Measurements from ENCODE around the gene PPP1R7.

- TF ChIP-seq, protein P1, sequence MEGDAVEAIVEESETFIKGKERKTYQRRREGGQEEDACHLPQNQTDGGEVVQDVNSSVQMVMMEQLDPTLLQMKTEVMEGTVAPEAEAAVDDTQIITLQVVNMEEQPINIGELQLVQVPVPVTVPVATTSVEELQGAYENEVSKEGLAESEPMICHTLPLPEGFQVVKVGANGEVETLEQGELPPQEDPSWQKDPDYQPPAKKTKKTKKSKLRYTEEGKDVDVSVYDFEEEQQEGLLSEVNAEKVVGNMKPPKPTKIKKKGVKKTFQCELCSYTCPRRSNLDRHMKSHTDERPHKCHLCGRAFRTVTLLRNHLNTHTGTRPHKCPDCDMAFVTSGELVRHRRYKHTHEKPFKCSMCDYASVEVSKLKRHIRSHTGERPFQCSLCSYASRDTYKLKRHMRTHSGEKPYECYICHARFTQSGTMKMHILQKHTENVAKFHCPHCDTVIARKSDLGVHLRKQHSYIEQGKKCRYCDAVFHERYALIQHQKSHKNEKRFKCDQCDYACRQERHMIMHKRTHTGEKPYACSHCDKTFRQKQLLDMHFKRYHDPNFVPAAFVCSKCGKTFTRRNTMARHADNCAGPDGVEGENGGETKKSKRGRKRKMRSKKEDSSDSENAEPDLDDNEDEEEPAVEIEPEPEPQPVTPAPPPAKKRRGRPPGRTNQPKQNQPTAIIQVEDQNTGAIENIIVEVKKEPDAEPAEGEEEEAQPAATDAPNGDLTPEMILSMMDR (IDR thresholded peaks at IDR 0.05; ENCODE audit: borderline replicate concordance, extremely low read depth, low read length, poor library complexity, severe bottlenecking) = no peak
- TF ChIP-seq EZH2 (IDR thresholded peaks at IDR 0.05; ENCODE audit: borderline replicate concordance, low read depth, low read length, severe bottlenecking) = no peak
Observed at GRCh38 chr2:241139531-241140444, 10.5 kb upstream of the PPP1R7 start.

All from DND-41 (cell line).